Natural killer cell (primary cell): ENCODE measurements around the gene DIP2C. TPM values are rescaled to one million over a fixed set of nuclear protein-coding genes. Genes with fewer than 3 reads are reported as not detected.

ENCODE experiments used
- ATAC-seq, 3 donors: fragments of 150-1000 bp in 2 of 3; fragments of 200-7000 bp in 1 of 3; cut with Tn5 transposase; 1 replicate in 1 of 3; 2 replicates in 2 of 3; pipeline ENCODE4 v1.10.0; 2021; ENCODE audit warnings: mild to moderate bottlenecking in 2 of 3, moderate library complexity in 2 of 3
- DNase-seq, 2 donors: peaks; one replicate each; pipeline versions ENCODE4 v3.0.0 to v3.0.0-alpha.2; 2013 to 2021; ENCODE audit warnings: mixed read lengths in 1 of 2
- H3K27ac ChIP-seq: one replicate; pipeline ENCODE4 v1.5.1; 2013; ENCODE audit warnings: mild to moderate bottlenecking, low read length
- H3K27me3 ChIP-seq: one replicate; pipeline ENCODE4 v1.6.1; 2013; ENCODE audit warnings: low read length; ENCODE audit not compliant: control insufficient read depth, insufficient read depth
- H3K36me3 ChIP-seq: one replicate; pipeline ENCODE4 v1.6.1; 2013; ENCODE audit warnings: low read length; ENCODE audit not compliant: control insufficient read depth, insufficient read depth
- H3K4me1 ChIP-seq: one replicate; pipeline ENCODE4 v1.6.1; 2013; ENCODE audit warnings: low read length; ENCODE audit not compliant: control insufficient read depth, insufficient read depth
- H3K4me3 ChIP-seq: one replicate; pipeline ENCODE4 v1.5.1; 2013; ENCODE audit warnings: low read length
- H3K9me3 ChIP-seq: one replicate; pipeline ENCODE4 v1.6.1; 2013; ENCODE audit warnings: low read length; ENCODE audit not compliant: control insufficient read depth, insufficient read depth
- H3K27ac Mint-ChIP-seq, 2 donors: one replicate each; pipeline ENCODE4 v1.8.0; 2022; ENCODE audit warnings: mild to moderate bottlenecking in 2 of 2, mixed read lengths in 2 of 2, moderate library complexity in 1 of 2
- H3K27me3 Mint-ChIP-seq, 2 donors: one replicate each; pipeline ENCODE4 v1.8.0; 2022; ENCODE audit warnings: low read depth in 2 of 2, mixed read lengths in 2 of 2
- H3K36me3 Mint-ChIP-seq: one replicate; pipeline ENCODE4 v1.8.0; 2022; ENCODE audit warnings: mixed read lengths
- H3K4me1 Mint-ChIP-seq, 2 donors: one replicate each; pipeline ENCODE4 v1.8.0; 2022; ENCODE audit warnings: mixed read lengths in 2 of 2
- H3K4me3 Mint-ChIP-seq: one replicate; pipeline ENCODE4 v1.8.0; 2022; ENCODE audit warnings: mild to moderate bottlenecking, moderate library complexity, mixed read lengths
- H3K9me3 Mint-ChIP-seq, 2 donors: one replicate each; pipeline ENCODE4 v1.8.0; 2022; ENCODE audit warnings: mixed read lengths in 2 of 2
- CTCF ChIP-seq: fragments of 200-600 bp; IDR thresholded peaks from one replicate; pipeline ENCODE4 v1.8.0; 2022; ENCODE audit warnings: antibody characterized with exemption
- WGBS: methylation state at CpG from one replicate; pipeline ENCODE4 v1.1.7; 2013; ENCODE audit warnings: missing lambda C conversion rate; ENCODE audit not compliant: insufficient coverage; 5-methylcytosine and 5-hydroxymethylcytosine counted together
- intact Hi-C: fragments of 100-400 bp; cut with micrococcal nuclease; formaldehyde crosslinking; loops from one replicate; pipeline ENCODE4 v1.14.2; 2022
- total RNA-seq, 4 donors: library from RNA; stranded (reverse); fragments of 120-200 nt in 1 of 4; gene quantifications; one replicate each; pipeline versions ENCODE4 v1.2.3 to v1.2.4, GENCODE V29; 2013 to 2022

The DIP2C gene
- total RNA-seq, 3 donors from 2014 or later (not counting 1 experiment from before 2014, with no cell fraction given) = 1.5 to 5.8 (median 3.8) TPM

GRCh38 chr10:517872-518475, 171.5 kb downstream of the DIP2C start:
- intact Hi-C loops = no loop called here
- Mint-ChIP-seq H3K27ac (no peak overlapping the region), H3K36me3 (no peaks in the 10 kb centered on the region), H3K9me3 (no peaks in the 10 kb centered on the region), H3K4me1 (peaks cover 12 to 20% of the 10 kb centered on the region in 2 donors), H3K27me3 (peaks cover 10 to 22% of the 10 kb centered on the region in 2 donors), H3K4me3 (no peak overlapping the region)
- ATAC-seq = no peak
- Histone ChIP-seq H3K27ac (no peak overlapping the region), H3K4me3 (no peak overlapping the region), H3K9me3 (no peaks in the 10 kb centered on the region), H3K27me3 (no peaks in the 10 kb centered on the region), H3K4me1 (peaks cover 19% of the 10 kb centered on the region), H3K36me3 (no peaks in the 10 kb centered on the region)
- DNase-seq = no peak
- 83% methylated on average over 15 of the region's 15 CpGs for WGBS
- no peak for TF ChIP-seq CTCF

GRCh38 chr10:517241-517830, 172.1 kb downstream of the DIP2C start:
- Mint-ChIP-seq H3K4me1 (peaks cover 12 to 20% of the 10 kb centered on the region in 2 donors), H3K27me3 (peaks cover 5 to 16% of the 10 kb centered on the region in 2 donors), H3K4me3 (no peak overlapping the region), H3K36me3 (no peaks in the 10 kb centered on the region), H3K9me3 (no peaks in the 10 kb centered on the region), H3K27ac (no peak overlapping the region)
- Histone ChIP-seq H3K4me1 (peaks cover 19% of the 10 kb centered on the region), H3K9me3 (no peaks in the 10 kb centered on the region), H3K27me3 (no peaks in the 10 kb centered on the region), H3K36me3 (no peaks in the 10 kb centered on the region), H3K4me3 (no peak overlapping the region), H3K27ac (no peak overlapping the region)
- ATAC-seq (no peak), DNase-seq (no peak)
- no peak for TF ChIP-seq CTCF
- intact Hi-C loops = no loop called here
- WGBS = 87% methylated on average over 11 of the region's 11 CpGs

GRCh38 chr10:516764-517163, 172.7 kb downstream of the DIP2C start:
- WGBS = 76% methylated on average over 9 of the region's 10 CpGs

More at GRCh38 chr10:516764-517163, 172.7 kb downstream of the DIP2C start:
- Mint-ChIP-seq H3K36me3 (no peaks in the 10 kb centered on the region), H3K27ac (no peak overlapping the region), H3K4me1 (peaks cover 12 to 20% of the 10 kb centered on the region in 2 donors), H3K27me3 (peaks cover 5 to 14% of the 10 kb centered on the region in 2 donors), H3K9me3 (no peaks in the 10 kb centered on the region), H3K4me3 (no peak overlapping the region)
- Histone ChIP-seq H3K36me3 (no peaks in the 10 kb centered on the region), H3K9me3 (no peaks in the 10 kb centered on the region), H3K27ac (no peak overlapping the region), H3K27me3 (no peaks in the 10 kb centered on the region), H3K4me3 (no peak overlapping the region), H3K4me1 (peaks cover 19% of the 10 kb centered on the region)
- no peak for TF ChIP-seq CTCF
- intact Hi-C loops = no loop called here
- ATAC-seq (no peak), DNase-seq (no peak)
